HG03378 (cell line): ENCODE measurements around the gene MKKS.
A peak's percentile ranks its signal among the peaks of the same experiment; 100 is the strongest.
"Not testable (repeated sequence)": the region's sequence is repeated elsewhere in the genome, so short reads cannot be mapped to it uniquely, and the experiment has no call there.

Experiments
- ATAC-seq: cut with Tn5 transposase; IDR thresholded peaks from one replicate; pipeline ENCODE4 v1.9.1; 2021; ENCODE audit warnings: mild to moderate bottlenecking, moderate library complexity; ENCODE audit not compliant: unreplicated experiment

The MKKS gene

GRCh38 chr20:10415013-10415650 is 18.9 kb downstream of the MKKS start:
- no peak for ATAC-seq

DNA sequence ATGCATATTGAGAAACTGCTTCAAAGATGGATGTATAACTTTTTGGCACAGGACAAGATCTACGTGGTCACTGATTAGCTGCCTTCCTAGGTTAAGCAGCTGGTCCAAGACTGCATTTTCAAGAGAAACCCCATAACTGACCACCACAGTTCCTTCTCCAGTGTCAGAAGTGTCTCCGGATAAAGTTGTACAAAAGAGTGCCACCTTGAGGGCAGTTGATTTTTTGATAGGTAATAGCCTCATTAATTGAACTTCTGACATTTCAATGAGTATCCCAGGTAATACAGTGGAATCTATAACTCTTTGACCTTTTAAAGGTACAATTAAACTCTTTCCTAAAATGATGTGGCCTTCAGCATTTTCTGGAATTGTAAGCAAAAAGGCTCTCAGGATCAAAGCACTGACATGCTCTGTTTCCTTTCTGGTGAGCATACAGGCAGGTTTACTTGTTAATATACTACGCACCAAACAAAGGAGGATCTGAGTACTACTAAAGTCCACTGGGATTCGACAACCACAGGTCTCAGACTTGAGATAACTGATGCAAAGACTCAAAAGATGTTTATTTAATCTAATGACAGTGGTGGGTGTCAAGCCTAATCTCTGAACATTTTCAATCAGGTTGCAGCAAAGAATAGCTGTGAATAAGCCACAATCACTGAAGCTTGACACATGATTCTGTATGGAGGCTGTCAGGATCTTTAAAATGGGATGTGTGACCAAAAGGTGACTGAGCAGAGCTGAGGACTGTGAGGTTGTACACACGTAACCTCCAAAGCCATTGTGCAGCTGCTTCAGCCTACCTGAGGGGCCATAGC is 21.2 kb downstream of the MKKS start:
- peak; percentile 46 for ATAC-seq

GRCh38 chr20:10411673-10412072 is 22.3 kb downstream of the MKKS start:
- ATAC-seq, result no peak

DNA sequence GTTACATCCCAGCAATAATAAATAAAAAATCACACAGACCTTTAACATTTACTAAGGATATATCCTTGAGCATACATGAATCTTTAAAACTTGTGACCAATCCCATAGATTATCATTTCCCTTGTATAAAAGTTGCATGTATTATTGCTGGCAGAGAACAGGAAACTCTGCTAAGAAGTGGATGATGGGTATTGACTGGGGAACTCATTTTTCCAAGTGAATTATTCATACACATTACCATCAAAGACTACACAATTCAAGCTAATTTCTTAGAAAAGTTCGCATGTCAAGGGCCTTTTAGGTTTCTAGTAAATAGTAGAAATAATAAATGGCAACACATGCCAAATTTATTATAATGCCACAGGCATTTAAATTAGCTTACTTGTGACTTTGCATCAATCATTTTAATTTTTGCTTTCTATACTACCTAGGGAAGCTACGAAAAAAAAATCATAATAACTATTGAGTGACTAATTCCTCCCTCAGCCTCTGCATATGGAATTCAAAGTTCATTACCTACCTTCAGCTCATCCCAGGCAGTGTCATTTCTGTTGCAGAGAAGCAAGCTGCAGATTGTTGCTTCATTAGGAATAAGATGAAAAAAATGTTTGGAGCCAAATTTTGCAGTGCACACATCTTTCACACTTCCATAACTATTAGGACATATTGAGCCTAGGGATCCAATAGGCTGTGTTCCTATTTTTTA is 25.8 kb downstream of the MKKS start:
- ATAC-seq, result no peak

- no peak for ATAC-seq
Observed at GRCh38 chr20:10404959-10405530, 29.0 kb downstream of the MKKS start.

- ATAC-seq, result no peak
Observed at GRCh38 chr20:10404023-10404628, 29.9 kb downstream of the MKKS start.

DNA sequence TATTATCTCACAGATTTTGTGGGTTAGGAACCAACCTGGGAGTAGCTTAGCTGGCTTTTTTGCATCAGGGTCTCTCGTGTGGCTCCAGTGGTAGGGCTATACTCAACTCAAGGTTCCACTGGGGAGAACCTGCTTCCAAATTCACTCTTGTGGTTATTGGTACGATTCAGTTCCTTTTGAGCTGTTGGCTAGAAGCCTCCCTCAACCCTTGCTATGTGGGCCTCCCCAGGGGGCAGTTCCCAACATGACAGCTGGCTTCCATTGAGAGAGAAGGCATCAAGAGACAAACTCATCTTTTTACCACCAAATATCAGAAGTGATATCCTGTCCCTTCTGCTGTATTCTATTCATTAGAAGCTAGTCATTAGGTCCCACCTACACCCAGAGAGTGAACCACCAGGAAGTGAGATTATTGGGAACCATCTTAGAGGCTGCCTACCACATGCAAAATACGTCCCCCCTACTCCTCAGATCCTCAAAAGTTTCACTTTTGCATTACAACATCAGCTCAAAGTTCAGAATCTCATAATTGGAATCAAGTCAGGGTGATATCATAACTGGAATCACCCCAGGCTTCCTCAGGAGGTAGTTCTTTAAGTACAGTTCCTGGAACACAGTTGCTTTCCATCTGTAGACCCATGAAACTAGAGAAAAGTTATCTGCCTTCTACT is 30.9 kb downstream of the MKKS start:
- ATAC-seq, result no peak

DNA sequence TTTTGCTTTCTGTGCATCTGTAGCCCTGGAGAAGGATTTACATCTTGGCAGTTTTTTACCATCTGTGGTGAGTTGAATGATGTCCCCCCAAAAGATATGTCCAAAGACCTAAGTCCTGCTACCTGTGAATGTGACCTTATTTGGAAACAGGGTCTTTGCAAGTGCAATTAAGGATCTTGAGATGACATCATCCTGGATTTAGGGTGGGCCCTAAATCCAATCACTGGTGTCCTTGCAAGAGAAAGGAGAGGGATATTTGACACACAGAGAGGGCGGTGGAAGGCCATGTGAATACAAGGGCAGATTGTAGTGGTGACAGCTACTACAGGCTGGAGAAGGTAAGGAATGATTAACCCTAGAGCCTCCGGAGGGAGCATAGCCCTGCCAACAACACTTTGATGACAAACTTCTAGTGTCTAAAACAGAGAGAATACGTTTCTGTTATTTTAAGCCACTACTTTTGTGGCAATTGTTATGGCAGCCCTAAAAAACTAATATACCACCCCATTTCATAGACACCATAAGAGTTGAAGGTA is 35.1 kb downstream of the MKKS start:
- no peak for ATAC-seq

GRCh38 chr20:10394752-10395151 is 39.3 kb downstream of the MKKS start:
- ATAC-seq, result not testable (repeated sequence)

DNA sequence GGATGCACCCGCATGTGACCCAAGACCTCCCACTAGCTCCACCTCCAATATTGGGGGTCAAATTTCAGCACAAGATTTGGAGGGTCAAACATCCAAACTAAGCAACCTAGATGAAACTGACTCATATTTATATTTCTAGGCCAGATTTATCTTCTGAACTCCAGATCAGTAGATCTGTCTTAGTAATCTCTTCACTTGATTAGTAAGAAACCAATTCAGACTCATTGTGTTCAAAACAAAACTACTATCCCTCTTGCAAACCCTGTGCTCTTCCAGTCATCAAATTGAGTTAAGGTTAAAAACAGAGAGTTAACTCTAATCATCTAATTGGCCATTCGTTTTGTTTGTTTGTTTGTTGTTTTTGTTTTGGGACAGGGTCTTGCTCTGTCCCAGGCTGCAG is 43.3 kb downstream of the MKKS start:
- ATAC-seq, result no peak

- ATAC-seq, result no peak
Observed at GRCh38 chr20:10388597-10388996, 45.4 kb downstream of the MKKS start.

DNA sequence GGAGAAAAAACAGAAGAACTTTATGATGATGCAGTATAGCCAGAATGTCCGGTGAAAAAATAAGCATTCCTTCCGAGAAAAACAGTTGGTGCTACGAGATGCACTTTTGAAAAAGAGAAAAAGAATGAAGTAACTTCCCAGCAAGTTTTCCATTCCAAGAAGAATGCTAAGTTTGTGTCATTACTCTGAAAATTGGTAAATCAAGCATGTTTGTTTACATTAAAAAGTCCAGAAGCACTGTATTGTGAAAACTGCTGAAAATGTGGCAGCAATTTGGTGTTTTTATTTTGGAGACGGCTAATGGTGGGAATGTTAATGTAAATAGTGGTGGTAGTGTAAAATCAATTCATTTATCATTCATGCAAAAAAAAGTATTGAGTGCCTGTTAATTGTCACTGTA is 46.3 kb downstream of the MKKS start:
- no peak for ATAC-seq

DNA sequence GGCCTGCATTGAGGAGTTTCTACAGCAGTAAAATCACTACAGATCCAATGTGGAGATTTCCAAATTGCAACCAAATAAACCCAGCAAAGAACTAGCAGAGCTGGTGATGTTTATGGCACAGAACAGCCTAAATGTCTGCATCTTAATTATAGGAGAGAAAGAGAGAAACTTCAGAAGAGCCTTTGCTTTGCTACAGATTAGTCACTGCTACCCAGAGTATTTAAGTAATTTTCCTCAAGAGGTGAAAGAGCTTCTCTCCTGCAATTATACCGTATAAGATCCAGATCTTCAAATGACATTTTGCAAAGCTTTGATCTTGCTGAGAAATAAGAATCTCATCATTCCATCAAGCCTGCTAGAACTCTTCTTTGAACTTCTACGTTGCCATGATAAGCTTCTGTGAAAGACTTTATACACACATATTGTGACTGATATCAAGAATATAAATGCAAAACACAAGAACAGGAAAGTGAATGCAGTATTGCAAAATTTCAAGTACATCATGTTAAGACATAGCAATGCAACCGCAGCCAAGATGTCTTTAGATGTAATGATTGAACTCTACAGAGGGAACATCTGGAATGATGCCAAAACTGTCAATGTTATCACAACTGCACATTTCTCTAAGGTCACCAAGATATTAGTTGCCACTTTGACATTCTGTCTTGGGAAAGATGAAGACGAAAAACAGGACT is 48.0 kb downstream of the MKKS start:
- ATAC-seq, result no peak

- ATAC-seq, result no peak
Observed at GRCh38 chr20:10381477-10381876, 52.5 kb downstream of the MKKS start.

GRCh38 chr20:10379761-10380160 is 54.3 kb downstream of the MKKS start:
- ATAC-seq, result no peak

DNA sequence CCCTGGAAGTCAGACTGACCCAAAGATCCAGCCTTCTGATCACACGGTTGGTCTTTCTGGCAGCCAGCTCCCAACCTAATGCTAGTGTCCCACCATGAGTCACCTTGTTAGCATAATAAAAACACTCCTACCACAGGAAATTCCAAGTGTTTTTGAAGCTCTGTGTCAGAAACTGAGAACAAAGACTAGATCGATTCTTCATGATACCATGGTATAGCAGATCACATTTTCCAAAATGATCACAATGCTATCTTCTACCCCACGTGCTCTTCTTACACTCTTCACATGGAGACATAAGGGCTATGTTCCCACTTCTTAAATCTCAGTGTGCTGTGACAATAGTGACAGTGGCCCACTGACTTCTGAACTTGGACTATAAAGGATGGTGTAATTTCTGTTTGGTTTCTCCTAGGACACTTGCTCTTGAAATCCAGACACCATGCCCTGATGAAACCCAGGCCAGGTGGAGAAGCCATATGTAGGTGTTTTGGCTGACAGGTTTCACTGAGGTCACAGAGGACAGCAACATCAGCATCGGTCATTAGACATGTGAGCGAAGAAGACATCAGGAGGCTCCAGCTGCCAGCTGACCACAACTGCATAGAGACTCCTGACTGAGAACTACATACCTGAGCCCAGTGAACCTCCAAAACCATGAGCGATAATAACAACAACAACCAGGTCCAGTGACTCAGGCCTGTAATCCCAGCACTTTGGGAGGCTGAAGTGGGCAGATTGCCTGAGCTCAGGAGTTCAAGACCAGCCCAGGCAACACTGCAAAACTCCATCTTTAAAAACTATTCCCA is 57.5 kb downstream of the MKKS start:
- ATAC-seq, result no peak

GRCh38 chr20:10375191-10375590 is 58.8 kb downstream of the MKKS start:
- no peak for ATAC-seq

GRCh38 chr20:10374036-10374435 is 60.0 kb downstream of the MKKS start:
- no peak for ATAC-seq

GRCh38 chr20:10371467-10371866 is 62.6 kb downstream of the MKKS start:
- no peak for ATAC-seq
